Umbilical cord (tissue), 2 donors: ENCODE data around the gene MORF4L2. TPM values are rescaled to one million over a fixed set of nuclear protein-coding genes. Genes with fewer than 3 reads are reported as not detected.
"Not testable (repeated sequence)": the region's sequence is repeated elsewhere in the genome, so short reads cannot be mapped to it uniquely, and the experiment has no call there.

Source experiments
- DNase-seq: peaks from one replicate; pipeline ENCODE4 v3.0.0-alpha.2; 2015; ENCODE audit warnings: low spot score
- total RNA-seq: library from RNA; depleted of rRNA; stranded (reverse); fragments of >200 nt; gene quantifications from one replicate; pipeline ENCODE4 v1.2.3, GENCODE V29; 2014; ENCODE audit warnings: low replicate concordance; ENCODE audit not compliant: insufficient read depth

Gene MORF4L2
- total RNA-seq, 1 donor from 2014 or later, result 942 TPM

DNA sequence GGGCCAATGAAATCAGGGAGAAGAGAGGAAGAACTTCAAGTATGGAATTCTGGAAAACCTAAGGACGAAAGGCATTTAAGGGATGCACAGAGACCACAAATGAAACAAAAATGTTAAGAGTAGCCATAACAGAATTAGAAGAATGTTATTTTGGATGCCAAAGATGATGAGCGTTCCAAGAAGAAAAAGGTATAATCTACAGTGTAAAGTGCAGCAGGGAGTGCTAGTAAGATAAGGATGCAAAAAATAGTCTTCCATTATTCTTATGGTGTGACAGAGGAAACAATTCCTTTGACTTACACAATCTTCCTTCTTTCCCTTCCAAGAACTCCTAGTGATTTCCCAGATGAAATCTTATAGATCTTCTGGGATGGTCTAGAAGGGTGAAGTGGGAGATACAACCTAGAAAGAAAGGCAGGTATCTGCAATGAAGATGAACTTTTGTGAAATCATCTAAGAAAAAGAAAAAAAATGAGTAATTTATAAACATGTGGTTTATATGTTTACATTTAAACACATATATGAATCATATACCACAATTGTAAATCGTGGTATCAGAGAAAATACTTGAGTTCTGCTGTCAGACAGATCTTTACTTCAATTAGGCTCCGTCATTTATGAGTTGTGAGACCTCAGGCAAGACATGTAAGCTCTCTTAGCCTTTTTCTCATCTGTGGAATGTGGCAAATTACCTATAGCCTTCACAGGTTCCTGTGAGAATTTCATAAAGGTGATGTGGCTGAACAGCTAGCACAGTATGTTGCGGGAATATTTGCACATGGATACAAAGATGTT lies 8.1 kb downstream of the MORF4L2 start:
- no peak for DNase-seq

DNA sequence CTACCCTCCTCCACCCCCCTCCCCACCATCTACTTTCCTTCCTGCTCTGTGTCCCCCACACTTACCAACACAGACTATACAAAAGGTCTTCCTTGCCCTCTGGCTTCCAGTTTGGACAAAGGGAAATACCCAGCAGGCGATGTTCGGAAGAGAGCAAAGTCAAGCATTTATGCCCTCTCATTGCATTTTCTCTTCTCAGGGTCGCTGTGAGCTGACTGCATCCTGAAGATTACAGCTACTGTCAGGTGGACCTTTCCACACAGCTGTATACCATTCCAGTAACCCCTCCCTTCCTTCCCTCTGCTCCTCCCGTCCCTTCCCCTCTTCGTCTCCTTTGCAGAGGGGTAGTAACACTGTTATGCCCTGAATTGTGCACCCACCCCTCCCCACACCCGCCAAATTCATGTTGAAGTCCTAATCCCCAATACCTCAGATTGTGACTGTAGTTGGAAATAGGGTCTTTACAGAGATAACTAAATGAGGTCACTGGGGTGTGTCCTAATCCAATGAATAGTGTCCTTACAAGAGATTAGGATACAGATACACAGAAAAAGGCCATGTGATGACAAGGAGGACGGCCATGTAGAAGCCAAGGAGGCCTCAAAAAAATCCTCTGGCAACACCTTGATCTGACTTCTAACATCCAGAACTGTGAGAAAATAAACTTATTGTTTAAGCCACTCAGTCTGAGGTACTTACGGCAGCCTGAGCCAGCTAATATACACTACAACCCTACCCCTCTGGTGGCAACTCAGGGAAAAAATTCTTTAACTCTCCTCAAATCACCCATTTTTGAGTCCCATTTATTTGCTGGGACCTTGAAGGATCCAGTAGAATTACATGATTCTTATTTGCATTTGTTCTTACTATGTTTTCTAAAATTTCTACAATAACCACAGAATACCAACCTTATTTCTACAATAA lies 11.7 kb downstream of the MORF4L2 start:
- DNase-seq, result no peak

DNA sequence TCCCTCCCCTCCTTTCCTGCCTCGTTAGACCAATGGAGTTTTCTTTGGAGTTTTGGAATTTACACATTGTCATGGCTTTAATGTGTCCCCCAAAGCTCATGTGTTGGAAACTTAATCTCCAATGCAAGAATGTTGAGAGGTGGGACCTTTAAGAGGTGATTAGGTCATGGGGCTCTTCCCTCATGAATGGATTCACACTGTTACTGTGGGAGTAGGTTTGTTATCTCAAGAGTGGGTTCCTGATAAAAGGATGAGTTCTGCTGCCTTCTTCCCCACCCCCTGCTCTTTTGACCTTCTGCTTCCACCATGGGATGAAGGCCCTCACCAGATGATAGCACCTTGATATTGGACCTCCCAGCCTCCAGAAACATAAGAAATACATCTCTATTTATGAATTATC lies 16.8 kb downstream of the MORF4L2 start:
- no peak for DNase-seq

DNA sequence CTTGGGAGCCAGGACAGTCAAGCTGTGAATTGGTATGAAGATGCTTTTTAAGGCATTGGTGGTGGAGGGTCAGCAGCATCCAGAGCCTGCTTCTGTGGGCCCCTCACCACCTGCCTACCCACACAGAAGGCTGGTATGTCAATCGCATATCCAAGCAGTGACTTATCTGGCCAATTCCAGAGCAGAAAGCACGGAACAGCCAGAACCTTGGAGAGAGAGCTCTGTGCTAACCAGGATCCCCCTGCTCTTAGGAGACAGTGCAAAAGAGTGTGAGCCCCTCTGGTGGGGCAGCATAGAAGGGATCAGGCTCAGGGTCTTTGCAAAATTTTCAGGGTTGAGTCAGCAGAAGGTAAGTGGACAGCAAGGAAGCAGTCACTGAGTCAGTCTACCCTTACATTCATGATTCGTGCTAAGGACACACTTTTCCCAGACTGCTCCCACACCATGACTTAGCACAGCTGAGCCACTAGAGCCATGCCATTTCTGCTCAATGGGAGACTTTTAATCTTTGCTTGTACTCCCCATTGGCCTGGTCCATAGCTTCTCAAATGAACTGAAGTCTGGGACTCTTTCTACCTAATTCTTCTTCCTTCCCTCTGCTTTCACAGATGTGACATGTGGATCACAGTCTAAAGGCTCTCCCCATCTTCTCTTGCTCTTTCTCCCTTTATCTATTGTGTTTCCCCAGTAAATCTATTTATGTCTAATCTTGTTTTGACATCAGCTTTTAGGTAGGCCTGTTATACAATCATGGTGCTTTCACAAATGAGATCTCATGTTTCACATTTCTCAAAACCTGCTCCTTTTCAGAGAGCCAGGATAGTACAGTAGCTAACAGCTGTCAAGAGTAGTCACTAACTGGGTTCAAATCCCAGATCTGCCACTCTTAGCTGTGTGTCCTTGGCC lies 20.0 kb downstream of the MORF4L2 start:
- DNase-seq, result no peak

DNA sequence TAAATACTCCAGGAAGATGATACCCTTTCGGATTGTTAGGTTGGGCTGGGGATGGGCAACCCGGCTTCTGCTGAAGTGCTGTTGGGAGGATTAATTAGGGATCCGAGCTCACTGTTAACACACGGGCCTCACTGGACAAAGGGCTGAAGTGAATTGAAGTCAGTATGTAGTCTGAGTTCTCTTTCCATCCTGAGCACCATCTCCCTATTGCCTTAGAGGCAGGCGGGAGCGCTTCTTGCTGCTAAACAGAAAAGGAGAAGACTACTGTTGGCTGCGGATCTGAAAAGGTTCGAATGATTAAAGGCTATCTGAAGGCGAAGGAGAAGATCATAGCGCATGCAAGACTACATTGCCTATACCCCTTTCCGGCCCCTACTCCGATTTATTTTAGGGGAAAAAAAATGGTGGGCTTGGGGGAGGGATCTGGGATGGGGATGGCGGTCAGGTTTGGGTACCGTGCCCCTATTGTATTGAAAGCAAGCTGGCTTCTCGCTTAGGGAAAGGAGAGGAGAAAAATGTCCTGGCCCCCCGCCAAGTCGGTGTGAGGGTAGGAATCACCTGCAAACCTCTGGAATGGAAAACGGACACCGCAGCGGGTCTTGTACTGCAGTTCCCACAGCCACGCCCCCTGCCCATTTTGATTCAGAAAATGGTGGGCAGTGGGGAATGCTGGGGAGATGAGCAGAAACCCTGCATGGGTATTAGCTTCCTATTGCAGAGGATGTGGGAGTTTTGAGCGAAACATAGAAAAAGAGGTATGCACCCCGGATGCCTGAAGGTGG lies 22.3 kb downstream of the MORF4L2 start:
- no peak for DNase-seq

DNA sequence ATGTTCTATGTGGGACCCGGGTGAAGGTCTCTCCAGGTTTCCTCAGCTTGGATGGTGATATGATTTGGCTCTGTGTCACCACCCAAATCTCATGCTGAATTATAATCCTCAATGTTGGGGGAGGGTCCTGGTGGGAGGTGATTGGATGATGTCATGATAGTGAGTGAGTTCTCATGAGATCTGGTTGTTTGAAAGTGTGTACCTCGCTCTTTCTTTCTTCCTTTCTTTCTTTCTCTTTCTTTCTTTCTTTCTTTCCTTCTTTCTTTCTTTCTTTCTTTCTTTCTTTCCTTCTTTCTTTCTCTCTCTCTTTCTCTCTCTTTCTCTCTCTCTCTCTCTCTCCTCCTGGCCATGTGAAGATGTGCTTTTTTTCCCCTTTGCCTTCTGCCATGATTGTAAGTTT lies 27.0 kb downstream of the MORF4L2 start:
- DNase-seq, result not testable (repeated sequence)

DNA sequence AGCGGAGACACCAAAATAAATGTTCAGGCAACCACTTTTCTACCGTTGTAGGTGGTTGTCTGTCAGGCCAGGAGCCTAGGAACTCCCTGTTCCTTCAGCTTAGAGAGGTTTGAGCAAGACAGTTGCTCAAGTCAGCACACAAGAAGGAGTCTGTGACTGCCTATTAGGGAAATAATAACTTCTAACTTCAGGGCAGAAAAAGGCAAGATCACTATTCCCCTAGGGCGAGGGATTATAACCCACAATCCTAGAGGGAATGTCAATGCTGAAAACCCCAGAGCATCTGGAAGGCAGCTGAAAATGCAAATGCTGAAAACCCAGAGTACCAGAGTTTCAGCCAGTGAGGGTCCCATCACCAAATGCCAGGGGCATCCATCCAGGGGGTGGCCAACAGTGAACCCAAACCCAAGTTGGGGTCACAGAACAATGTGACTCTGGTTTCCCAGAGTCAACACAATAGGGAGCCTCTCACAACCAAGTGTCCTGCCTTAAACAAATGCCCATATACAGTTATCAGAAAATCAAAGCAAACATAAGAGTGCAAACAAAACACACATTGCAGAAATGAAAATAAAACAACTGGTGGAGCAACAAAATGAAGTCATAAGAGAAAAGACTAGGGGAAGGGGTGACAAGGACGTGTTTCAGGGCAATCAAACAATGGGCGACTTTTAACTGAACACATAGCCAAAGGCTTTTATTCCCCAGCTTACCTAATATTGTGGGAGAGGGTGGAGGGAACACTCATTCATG lies 27.6 kb downstream of the MORF4L2 start:
- DNase-seq, result no peak

DNA sequence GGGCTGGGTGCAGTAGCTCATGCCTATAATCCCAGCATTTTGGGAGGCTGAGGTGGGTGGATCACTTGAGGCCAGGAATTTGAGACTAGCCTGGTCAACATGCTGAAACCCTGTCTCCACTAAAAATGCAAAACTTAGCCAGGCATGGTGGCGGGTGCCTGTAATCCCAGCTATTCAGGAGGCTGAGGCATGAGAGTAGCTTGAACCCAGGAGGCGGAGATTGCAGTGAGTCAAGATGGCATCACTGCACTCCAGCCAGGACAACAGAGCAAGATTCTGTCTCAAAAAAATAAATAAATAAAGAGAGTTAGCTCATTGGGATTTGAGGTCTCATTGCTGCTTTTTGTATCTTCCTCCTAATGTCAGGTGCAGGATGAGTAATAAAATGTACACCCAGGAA lies 29.4 kb downstream of the MORF4L2 start:
- DNase-seq, result not testable (repeated sequence)

DNA sequence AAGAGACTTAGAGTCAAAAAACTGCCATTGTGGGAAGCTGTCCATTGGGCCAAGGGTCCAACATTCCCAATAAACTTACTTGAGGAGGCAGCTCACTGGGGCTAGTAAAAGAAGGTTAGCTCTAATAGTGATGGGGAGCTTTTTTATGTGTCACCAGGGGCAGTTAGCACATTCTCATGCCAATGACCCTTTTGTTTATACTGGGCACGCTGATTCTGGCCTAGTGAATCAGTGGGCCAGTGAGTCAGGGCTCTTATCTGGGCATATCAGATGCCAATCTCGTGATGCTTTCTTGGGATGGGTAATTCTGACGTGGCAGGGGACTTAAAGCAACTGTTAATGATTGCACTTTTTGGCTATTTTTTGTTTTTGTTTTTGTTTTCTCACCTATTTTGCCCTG lies 29.9 kb downstream of the MORF4L2 start:
- no peak for DNase-seq

DNA sequence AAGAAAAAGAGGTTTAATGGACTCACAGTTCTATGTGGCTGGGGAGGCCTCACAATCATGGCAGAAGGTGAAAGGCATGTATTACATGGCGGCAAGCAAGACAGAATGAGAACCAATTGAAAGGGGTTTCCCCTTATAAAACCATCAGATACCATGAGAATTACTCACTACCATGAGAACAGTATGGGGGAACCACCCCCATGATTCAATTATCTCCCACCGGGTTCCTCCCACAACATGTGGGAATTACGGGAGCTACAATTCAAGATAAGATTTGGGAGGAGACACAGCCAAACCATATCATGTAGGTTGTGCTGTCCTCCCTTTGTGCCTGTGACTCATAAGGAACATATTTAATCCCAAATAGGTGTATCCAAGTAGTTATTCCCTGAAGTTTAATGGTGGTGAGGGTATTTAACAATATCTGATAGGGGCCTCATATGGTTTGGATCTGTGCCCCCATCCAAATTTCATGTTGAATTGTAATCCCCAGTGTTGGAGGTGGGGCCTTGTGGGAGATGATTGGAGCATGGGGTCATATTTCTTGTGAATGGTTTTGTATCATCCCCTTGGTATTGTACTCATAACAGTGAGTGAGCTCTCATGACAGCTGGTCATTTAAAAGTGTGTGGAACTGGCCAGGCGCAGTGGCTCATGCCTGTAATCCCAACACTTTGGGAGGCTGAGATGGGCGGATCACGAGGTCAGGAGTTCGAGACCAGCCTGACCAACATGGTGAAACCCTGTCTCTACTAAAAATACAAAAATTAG lies 31.1 kb downstream of the MORF4L2 start:
- DNase-seq, result not testable (repeated sequence)

DNA sequence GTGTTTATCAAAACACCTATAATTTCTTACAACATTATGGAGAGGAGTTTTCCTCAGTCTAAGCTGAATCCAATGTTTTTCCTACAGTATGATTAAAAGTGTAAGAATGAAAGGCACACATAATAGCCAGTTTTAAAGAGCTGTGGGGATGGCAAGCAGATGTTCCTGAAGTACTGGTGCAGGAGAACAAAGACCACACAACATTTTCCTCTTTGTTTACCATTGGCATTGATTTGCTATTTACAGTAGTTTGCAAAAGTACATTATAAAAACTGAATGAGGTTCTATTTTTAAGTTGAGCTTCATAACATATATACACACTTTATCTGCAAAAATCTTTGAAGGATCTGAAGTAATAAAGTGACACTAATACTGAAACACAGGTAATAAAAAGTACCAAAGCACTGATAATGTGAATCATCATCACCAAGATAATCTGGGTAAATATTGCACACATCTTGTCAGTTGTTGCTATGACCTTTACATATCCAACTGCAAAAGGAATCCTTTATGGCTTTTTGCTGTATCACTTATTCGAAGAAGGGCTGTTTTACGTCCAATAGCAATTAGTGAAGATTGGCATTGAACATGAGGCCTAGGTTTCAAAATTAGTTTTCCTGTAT lies 35.2 kb downstream of the MORF4L2 start:
- no peak for DNase-seq

DNA sequence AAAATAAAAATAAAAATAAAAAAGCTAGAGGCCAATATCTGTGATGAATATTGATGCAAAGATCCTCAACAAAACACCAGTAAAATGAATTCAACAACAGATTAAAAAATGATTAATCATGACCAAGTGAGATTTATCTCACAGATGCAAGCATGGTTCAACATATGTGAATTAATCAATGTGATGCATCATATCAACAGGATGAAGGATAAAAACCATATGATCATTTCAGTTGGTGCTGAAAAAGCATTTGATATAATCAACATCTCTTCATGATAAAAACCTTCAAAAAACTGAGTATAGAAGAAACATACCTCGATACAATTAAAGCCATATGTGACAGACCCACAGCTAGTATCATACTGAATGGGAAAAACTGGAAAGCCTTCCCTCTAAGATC lies 38.9 kb downstream of the MORF4L2 start:
- no peak for DNase-seq

DNA sequence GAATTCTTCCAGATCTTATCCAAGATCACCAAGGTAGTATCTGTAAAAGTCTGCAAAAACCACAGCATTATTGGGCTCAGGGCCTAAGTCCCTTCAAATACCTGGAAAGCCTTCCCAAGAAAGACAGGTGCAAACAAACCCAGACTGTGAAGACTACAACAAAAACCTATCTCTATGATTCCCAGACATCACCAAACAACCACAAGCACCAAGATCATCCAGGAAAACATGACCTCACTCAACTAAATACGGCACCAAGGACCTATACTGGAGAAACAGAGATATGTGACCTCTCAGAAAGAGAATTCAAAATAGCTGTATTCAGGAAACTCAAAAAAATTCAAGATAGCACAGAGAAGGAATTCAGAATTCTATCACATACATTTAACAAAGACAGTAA lies 42.4 kb downstream of the MORF4L2 start:
- DNase-seq, result no peak

DNA sequence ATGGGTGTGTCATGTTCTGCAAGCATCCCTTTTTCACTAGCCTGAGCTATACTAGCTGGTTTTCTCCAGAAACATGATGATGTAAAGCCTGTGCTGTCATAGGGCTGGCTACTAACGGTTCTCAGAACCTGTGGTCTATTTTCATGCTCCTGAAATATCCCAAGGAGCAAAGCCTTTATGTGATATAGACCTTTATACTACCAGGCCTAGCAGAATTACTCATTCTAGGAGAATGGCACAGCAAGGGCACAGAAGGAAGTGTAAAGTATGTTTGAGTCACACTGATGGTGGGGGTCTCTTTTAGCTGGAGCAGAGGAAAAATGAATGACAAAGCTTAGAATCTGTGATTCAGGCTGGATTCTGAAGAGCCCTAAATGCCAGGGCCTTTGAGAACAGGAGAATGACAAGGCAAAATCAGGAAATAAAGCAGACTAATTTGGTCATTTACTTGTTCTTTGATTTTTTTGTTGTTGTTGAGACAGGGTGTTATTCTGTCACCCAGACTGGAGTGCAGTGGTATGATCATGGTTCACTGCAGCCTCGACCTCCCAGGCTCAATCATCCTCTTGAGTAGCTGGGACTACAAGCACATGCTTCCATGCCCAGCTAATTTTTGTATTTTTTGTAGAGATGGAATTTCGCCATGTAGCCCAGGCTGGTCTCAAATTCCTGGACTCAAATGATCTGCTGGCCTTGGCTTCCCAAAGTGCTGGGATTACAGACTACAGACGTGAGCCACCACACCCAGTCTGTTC lies 45.9 kb downstream of the MORF4L2 start:
- DNase-seq, result no peak

DNA sequence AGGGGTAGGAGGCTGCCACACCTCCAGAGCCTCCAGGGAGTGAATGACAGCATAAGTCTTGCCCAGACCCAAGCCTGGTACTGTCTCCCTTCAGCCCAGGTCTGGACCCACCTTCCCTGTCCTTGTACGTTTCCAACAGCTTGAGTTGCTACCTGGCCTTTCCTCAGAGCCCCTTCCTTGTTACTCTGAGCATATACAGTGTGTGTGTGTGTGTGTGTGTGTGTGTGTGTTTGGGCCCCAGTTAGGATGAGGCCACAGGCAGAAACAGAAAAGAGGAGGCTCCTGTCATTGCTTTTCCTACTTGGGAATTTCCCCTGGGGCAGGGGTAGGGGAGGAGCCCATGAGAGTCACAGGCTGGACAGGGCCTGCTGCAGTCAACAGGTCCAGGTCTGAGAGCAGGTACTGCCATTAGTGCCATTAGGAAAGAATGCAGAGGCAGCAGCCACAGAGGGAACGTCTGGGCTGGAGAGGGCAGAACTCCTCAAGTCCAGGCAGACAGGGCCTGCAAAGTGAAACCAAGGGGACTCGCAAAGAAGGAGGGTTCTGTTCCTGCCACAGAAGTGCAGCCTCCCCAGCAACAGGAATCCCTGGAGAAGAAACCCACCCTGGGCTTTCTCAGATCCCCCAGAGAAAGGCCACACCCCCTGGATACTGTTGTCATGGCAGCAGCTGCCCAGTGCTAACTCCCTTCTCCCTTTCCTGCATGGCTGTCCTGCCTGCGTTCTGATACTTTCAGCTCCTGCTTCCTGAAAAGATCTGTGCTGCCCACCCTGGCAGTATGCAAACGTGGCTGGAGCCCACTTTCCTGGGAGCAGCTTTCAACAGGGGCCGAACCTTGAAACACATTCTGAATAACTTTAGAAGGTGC lies 47.8 kb downstream of the MORF4L2 start:
- DNase-seq, result peak; percentile 43

DNA sequence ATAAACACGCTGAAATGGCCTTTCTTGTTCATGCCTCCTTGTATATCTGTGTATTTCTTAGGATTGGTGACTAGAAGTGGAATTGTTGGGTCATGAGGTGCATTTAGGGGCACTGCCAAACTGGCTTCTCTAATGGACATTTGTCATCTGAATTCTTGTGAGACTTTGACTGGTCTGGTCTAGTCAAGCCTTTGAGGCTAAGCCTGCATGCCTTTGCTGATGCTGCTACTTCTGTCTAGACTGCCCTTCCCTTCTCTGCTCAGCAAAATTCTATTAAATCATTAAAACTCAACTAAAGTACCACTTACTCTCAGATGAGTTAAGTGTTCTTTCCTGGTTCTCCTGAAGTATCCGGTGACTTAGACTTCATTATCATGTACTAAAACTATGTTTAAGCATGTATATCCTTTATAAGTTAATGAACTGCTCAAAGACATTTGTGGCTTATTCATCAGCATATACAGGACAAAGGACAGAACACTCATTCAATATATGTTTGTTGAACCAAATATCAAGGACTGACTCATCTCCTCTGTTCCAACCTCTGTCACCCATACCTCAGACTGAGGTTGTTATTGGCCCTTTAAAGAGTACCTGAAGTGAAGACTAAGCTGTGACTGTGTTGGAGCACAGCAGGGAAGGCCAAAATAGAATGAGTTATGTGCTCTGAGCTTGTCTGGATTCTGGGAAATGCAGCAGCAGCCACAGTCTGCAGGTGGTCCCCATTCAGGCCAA lies 48.7 kb downstream of the MORF4L2 start:
- no peak for DNase-seq
